Right lung (tissue), 10 donors: ENCODE data around the gene CCDC6. TPM values are rescaled to one million over a fixed set of nuclear protein-coding genes. Genes with fewer than 3 reads are reported as not detected.
"Not testable (repeated sequence)": the region's sequence is repeated elsewhere in the genome, so short reads cannot be mapped to it uniquely, and the experiment has no call there.

Experiments used
- DNase-seq, 2 donors: peaks; one replicate each; pipeline ENCODE4 v3.0.0-alpha.2; 2013
- long read RNA-seq, 8 donors: transcript quantifications; one replicate each; lab custom pipeline, GENCODE V29; 2026
- polyA plus RNA-seq, 5 donors: library from polyadenylated mRNA; unstranded; fragments of 120-200 nt; gene quantifications; one replicate each; pipeline versions ENCODE4 v1.2.1 to v1.2.3, GENCODE V29; 2013; ENCODE audit warnings: inconsistent platforms in 1 of 5, low replicate concordance in 1 of 5; ENCODE audit not compliant: insufficient read length in 5 of 5, insufficient read depth in 1 of 5

The CCDC6 gene
- 10 to 100 TPM; 25.8 to 43.0 (median 40.0) TPM for polyA plus RNA-seq
- long read RNA-seq, donor 1, full-length matches to known transcripts, result 16 of 16 reads
- long read RNA-seq, donor 1, partial matches to known transcripts, result 0 of 16 reads
- long read RNA-seq, donor 1, other reads (novel, unspliced or antisense), result 0 of 16 reads
- long read RNA-seq, donor 2, full-length matches to known transcripts, result 2 of 2 reads
- long read RNA-seq, donor 2, partial matches to known transcripts, result 0 of 2 reads
- long read RNA-seq, donor 2, other reads (novel, unspliced or antisense), result 0 of 2 reads
- long read RNA-seq, donor 3, full-length matches to known transcripts, result 7 of 7 reads
- long read RNA-seq, donor 3, partial matches to known transcripts, result 0 of 7 reads
- long read RNA-seq, donor 3, other reads (novel, unspliced or antisense), result 0 of 7 reads
- long read RNA-seq, donor 4, full-length matches to known transcripts, result 17 of 17 reads
- long read RNA-seq, donor 4, partial matches to known transcripts, result 0 of 17 reads
- long read RNA-seq, donor 4, other reads (novel, unspliced or antisense), result 0 of 17 reads
- long read RNA-seq, donor 5, full-length matches to known transcripts, result 23 of 23 reads
- long read RNA-seq, donor 5, partial matches to known transcripts, result 0 of 23 reads
- long read RNA-seq, donor 5, other reads (novel, unspliced or antisense), result 0 of 23 reads
- long read RNA-seq, donor 6, full-length matches to known transcripts, result 10 of 10 reads
- long read RNA-seq, donor 6, partial matches to known transcripts, result 0 of 10 reads
- long read RNA-seq, donor 6, other reads (novel, unspliced or antisense), result 0 of 10 reads
- long read RNA-seq, donor 7, full-length matches to known transcripts, result 17 of 17 reads
- long read RNA-seq, donor 7, partial matches to known transcripts, result 0 of 17 reads
- long read RNA-seq, donor 7, other reads (novel, unspliced or antisense), result 0 of 17 reads
- long read RNA-seq, donor 8, full-length matches to known transcripts, result 3 of 3 reads
- long read RNA-seq, donor 8, partial matches to known transcripts, result 0 of 3 reads
- long read RNA-seq, donor 8, other reads (novel, unspliced or antisense), result 0 of 3 reads

DNA sequence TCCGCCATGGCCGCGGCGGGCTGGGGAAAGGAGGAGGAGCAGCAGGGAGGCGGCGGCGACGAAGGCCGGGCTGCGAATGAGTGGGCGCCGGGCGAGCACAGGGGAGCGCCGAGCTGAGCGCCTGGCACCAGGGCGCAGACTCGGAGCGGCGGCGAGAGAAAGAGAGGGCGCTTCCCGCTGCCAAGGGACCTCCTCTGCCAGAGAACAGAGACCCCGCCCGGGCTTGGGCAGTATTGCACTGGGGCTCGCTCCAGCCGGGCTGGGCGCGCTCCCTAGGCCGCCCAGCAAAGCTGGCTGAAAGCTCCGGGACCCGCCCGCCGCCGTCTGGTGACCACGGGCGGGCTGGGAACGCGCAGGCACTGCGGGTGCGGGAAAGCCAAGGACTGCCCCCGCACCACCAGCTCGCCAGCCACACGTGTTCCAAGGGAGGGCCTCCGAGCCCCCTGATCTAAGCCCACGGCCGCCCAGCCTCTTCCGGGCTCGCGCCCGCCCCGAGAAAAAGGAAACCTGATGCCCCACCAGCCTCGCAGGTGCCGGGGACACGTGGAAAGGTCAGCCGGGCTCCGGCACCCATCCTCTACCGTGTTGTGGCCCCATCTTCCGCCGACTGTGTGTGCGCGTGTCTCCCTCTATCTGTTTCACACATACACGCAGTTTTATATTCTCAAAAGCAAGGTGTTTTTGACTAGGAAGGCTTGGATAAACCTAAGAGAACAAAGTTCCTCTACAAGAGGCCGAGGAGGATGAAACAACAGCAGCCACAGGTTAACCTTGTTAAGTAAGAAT lies at the start of gene CCDC6:
TSS of gene CCDC6 (minus strand) at position 140 of the 786 bp plus-strand sequence. CDS start at position 8, 132 bp downstream.
- peak; percentile 92 to 93 for DNase-seq

DNA sequence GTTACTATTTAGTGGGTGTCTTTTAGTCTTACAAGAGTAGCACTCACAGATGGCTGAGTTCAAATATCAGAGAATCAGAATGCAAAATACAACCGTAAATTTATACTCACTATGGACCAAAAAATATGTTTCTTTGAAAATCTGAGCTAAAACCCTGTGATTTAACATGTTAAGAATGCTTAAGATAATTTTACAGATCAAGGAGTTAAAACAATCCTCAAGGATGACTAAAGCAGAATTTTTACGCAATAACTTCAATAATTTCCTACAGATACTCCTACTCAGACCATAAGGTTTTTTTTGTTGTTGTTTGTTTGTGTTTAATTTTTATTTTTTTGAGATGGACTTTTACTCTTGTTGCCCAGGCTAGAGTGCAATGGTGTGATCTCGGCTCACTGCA lies 47.9 kb upstream of the CCDC6 start:
- DNase-seq, result no peak

DNA sequence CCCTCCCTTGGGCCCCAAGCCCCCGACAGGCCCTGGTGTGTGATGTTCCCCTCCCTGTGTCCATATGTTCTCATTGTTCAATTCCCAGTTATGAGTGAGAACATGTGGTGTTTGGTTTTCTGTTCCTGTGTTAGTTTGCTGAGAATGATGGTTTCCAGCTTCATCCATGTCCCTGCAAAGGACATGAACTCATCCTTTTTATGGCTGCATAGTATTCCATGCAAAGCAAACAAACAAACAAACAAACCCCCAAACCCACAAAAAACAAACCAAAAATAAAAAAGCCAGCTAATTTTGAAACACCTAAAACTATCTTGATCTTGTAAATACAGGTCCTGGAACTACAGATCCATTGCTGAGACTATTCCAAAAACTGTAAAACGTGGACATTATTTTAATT lies 47.4 kb upstream of the CCDC6 start:
- not testable (repeated sequence) for DNase-seq

DNA sequence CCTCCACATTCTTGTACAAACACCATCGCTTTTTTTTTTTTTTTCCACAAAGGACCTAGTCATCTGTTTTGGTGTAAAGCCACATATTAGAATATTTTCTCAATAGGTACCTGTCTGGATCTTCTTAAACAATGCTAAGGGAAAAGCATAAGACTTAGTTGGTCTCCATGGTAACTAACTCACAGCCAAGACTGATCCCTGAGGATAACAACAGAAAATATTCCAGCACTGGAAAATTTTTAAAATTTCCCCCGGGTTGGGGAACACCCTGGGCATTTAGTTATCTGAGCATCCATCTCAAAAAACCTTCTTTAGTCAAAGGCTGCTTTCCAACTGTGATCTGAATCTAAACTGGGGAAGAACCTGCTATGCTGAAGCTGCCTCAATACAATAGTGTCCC lies 43.7 kb upstream of the CCDC6 start:
- DNase-seq, result no peak

DNA sequence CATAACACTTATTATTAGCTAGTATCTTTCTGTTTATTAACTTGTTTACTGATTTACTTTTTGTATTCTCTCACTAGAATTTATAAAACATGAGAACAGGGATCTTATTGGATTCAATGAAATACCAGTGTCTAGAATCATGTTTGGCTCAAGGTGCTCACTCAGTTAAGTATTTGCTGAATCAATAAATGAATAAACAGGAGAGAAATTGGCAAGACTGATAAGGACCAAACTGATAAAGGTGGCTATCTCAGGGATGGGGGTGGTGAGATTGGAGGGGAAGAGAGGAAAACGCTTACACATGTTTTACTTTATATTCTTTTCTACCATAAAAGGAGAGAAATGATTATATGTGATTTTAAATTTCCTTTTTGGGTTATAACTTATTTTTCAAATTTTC lies 43.3 kb upstream of the CCDC6 start:
- DNase-seq, result no peak

DNA sequence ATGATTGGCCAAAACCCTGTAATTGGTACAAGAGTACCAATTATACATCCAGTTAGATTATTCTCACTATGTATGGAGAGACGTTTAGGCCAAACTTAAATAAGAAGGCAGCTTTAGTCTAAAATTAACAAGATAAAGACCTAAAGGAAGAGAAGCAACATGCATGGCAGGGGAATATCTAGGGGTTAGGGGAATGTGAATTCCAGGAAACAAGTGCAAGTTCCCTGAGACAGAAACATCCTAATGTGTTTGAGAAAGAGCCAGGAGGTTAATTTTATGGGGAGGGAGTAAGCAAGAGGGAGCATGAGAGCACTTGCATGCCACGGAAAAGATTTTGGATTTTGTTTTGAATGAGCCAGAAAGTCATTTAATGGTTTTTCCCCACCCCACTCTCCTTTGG lies 39.6 kb upstream of the CCDC6 start:
- no peak for DNase-seq

DNA sequence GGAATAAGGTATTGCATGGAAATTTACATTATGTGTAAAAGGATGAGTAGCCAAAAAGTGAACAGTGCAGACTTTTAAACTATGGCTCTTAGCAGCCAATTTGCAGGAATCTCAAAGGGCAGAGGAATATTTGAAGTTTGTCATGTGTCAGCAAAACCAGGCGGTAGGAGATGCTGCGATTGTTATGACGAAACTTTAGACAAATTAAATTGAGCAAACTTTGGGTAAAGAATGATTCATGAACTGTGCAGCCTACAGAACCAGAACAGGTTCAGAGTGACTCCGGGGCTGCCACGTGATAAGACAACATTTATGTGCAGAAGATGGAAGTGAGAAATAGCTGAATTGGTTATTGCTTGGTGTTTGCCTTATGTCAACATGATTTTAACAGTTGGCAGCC lies 39.2 kb upstream of the CCDC6 start:
- DNase-seq, result no peak

DNA sequence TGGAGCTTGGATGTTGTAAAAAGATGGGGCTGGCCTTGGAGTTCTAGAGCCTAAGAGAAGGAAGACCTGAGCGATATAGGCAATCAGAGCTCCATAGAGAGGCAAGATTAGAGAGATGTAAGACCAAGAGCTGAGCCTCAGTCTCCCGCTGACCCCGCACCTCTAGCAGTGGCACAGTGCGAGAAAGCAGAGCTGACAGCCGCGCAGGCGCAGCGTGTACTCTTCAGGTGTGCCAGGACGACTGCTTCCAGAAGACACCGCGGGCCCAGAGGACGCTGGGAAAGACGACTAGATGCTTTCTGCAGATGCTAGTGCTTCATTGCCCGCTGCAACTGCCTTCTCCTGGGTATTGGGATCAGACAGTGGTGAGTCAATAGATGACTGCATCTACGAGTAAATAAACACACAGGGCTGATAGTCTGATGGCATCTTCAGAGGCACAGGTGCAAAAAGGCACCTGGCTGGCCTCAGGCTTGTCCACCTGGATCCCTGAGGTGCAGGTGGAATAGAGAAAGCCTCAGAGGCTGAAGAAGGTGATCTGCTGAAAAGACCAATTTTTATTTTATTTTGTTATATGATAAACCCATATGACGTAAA lies 38.1 kb upstream of the CCDC6 start:
- no peak for DNase-seq

DNA sequence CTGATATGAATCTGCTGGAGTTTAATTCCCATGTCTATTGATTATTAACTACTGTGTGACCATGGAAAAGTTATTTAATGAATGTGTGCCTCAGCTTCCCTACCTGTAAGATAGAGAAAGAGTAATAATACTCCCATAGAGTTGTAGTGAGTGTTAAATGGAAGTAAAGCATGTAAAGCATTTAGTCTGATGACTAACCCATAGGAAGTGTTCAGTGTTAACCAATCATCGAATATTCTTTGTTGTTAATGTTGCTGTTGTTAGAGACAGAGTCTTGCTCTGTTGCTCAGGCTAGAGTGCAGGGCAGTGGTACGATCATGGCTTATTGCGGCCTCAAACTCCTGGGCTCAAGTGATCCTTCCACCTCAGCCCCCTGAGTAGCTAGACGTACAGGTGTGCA lies 36.2 kb upstream of the CCDC6 start:
- DNase-seq, result no peak

DNA sequence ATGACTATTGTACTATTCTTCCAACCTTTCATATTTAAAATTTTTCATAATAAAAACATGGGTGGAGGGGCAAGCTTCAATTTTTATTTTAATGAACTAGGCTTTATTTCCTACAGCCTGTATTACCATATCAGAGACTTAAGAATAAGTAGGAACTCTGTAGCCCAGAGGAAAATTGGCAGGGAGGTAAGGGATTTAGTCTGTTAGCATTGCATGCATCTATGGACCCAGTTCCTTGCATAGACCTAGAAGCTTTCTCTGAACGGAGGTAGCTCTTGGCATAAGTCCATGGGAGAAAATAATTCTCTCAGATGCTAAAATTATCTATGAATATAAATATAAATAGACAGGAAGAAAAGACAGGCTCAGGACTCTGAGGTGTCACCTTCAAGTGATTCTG lies 31.4 kb upstream of the CCDC6 start:
- DNase-seq, result no peak

DNA sequence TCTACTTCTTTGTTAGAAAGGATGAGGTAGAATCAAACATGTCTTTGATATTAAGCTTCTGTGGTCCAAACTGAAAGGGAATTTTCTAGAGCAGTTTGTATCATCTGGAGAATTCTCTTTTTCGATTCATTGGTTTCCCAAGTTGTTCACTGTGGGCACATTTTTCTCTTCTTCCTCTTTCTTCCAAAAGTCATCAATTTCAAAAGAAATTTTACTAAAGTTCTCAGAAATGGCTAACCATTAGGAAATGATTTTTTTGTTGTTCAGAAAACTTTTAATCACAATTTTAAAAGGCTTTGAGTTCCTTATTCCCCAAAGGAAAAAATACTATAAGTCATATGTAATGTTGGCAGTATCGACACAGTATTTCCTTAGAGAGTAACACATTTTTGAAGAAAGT lies 28.3 kb upstream of the CCDC6 start:
- DNase-seq, result no peak

DNA sequence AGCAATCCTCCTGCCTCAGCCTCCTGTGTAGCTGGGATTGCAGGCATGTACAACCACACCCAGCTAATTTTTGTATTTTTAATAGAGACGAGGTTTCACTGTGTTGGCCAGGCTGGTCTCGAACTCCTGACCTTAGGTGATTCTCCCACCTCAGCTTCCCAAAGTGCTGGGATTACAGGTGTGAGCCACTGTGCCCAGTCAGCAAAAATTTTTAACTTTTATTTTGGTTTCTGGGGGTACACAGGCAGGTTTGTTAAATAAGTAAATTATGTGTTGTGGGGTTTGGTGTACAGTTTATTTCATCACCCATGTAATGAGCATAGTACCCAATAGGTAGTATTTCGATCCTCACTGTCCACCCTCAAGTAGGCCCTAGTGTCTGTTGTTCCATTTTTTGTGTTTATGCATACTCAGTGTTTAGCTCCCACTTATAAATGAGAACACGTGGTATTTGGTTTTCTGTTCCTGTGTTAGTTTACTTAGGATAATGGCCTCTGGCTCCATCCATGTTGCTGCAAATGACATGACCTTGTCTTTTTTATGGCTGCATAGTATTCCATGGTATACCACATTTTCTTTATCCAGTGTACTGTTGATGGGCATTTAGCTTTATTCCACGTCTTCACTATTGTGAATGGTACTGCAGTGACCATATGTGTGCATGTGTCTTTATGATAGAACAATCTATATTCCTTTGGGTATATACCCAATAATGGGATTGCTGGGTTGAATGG lies 24.6 kb upstream of the CCDC6 start:
- not testable (repeated sequence) for DNase-seq

DNA sequence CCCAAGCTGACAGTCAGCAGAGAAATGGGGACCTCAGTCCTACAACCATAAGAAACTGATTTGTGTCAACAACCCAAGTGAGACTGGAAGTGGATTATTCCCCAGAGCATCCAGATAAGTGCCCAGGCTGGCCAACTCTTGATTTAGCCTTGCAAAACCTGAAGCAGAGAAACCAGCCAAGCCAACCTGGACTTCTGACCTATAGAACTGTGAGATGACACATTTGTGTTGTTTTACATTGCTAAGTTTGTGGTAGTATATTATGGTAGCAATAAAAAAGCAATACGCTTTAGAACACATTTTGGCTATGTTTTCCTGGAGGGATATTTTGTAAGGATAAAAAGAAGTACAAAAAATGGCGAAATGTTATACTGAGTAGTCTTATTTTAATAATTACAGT lies 19.7 kb upstream of the CCDC6 start:
- no peak for DNase-seq

DNA sequence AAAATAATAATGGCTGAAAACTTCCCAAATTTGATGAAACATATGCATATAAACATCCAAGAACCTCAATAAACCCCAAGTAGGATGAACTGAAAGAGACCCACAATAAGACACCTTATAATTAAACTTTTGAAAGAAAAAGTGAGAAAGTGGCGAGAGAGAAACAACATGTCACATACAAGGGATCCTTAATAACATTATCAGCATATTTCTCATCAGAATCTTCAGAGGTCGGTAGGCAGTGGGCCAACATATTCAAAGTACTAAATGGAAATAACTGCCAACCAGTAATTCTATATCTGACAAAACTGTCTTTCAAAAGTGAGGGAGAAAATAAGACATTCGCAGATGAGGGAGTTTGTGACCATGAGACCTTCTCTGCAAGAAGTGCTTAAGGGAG lies 16.6 kb upstream of the CCDC6 start:
- DNase-seq, result no peak

DNA sequence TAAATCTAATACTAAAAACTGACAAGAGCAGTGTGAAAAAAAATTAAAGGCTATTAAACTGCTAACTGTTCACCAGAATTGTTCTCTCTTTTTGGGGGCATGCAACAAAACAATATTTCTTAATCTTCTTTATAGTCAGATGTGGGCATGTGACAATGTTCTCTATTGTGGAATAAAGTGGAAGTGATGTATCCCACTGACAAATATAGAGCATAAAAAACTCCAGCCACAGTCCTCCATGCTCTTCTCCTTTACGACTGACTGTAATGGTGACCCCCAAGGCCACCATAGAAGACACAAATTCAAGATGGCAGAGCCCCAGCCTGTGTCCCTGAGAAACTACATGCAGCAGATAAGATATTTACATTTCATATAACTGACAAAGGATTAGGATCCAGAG lies 11.6 kb upstream of the CCDC6 start:
- no peak for DNase-seq

DNA sequence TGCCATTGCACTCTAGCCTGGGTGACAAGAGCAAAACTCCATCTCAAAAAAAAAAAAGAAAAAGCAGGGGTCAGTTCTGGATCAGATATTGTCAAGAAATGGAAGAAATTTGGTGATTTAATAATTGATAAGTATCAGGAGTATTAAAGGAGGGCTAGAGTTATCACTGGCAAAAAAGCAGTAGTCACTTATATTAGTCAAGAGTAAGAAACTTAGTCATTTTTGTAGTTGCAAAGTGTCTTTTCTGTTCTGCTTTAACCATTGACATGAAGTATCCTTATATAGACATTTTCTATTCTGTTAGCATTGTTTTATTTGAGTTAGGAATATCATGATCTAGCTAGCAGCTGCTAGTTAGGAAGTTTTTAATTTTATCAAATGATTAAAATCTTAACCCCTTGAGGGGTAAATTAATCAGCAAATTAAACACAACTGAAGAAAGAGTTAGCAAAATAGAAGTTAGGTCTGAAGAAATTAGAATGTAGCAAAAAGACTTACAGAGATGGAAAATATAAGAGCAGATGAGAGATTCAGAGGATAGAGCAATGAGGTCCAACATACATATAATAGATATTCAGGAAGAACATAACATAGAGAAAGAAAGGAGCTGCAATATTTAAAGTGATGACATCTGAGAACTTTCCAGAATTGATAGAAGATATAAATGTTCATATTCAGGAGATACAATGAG lies 7.3 kb upstream of the CCDC6 start:
- no peak for DNase-seq

DNA sequence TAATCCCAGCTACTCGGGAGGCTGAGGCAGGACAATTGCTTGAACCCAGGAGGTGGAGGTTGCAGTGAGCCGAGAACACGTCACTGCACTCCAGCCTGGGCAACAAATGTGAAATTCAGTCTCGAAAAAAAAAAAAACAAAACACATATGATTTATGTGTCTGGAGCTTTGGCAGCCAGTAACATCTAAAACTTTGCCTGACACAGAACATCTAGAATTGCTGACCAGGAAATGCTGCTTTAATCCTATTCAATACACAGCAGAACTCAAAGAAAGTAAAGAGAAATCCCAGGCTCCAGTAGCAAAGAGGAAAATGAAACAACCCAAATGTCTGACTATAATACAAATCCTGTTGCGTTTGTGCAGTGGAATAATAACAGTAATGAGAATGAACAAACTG lies 4.5 kb upstream of the CCDC6 start:
- DNase-seq, result no peak

DNA sequence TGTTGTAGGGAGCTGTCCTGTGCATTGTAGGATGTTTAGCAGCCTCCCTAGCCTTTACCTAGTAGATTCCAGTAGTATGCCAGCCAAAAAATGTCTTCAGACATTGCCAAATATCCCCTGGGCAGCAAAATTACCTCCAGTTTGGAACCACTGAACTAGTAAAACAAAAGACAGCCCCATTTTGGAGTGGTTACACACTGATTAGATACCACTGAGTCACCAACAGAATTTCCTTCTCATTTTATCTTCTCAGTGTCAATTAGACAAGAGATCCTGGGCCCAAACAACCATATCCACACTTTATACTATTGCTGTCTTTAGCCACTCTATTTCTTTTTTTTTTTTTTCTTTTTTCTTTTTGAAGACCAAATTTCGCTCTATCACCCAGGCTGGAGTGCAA lies 3.5 kb upstream of the CCDC6 start:
- no peak for DNase-seq

DNA sequence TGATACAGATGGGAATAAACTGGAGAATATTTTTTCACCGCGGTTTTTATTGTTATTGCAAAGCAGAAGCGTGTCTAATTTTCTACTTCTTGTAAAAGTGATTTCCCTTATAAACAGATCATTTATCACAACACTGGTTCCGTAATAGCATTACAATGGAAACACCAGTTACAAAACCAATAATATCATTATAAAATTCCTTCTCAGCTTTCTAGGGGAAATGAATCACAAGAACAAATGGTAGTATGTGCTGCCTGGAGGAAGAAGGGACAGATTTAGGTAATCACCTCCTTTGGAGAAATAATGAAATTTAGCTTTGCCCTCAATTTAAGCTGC lies 2.4 kb upstream of the CCDC6 start:
- no peak for DNase-seq
